ENCODE data around the gene POLR3H.
"Not testable (repeated sequence)": the region's sequence is repeated elsewhere in the genome, so short reads cannot be mapped to it uniquely, and the experiment has no call there.

The POLR3H gene, protein sequence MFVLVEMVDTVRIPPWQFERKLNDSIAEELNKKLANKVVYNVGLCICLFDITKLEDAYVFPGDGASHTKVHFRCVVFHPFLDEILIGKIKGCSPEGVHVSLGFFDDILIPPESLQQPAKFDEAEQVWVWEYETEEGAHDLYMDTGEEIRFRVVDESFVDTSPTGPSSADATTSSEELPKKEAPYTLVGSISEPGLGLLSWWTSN

DNA sequence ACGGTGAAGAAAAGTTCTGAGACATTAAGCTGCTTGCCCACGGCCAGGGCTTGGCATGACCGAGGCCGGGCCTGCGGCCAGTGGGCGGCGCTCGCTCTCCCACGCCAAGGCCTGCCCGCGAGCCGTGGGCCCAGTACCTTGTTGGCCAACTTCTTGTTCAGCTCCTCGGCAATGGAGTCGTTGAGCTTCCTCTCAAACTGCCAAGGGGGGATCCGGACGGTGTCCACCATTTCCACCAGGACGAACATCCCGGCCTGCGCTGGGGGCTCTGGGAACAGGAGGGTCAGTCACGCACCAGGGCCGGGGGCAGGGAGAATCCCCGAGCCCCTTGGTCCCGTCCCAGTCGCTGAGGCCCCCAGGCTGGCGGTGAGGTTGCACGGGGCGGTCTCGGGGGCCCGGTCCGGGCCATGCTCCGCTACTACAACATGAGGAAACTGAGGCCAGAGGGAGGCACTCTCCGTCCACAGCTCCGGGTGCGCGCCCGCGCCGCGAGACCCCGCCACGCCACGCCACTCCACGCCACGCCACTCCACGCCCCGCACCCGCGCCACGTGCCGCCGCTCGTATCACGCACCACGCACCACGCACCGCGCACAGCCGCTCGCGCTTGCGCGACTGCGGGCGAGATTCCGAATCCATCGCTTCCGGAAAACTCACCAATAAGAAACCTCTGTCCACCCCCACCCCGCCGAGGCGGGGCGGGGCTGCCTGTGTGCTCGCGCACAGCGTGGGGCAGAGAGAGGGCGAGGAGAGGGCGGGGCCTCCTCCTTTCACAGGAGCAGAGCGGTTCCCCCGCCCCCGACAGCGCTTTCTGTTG lies at the start of gene POLR3H:
Gene POLR3H (minus strand): TSS at position 617 of the 817 bp plus-strand sequence. CDS start 369 bp downstream, at position 248.
- peak; percentile 98 for DNase-seq

DNA sequence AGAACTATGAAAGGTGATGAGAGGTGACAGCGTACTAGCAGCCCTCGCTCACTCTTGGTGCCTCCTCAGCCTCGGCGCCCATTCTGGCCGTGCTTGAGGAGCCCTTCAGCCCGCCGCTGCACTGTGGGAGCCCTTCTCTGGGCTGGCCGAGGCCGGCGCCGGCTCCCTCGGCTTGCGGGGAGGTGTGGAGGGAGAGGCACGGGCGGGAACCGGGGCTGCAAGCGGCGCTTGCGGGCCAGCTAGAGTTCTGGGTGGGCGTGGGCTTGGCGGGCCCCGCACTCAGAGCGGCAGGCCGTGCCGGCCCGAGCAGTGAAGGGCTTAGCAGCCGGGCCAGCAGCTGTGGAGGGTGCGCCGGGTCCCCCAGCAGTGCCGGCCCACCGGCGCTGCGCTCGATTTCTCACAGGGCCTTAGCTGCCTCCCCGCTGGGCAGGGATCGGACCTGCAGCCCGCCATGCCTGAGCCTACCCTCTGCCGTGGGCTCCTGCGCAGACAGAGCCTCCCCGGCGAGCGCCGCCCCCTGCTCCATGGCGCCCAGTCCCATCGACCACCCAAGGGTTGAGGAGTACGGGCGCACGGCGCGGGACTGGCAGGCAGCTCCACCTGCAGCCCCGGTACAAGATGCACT lies 49.2 kb upstream of the POLR3H start:
- DNase-seq, result not testable (repeated sequence)

DNA sequence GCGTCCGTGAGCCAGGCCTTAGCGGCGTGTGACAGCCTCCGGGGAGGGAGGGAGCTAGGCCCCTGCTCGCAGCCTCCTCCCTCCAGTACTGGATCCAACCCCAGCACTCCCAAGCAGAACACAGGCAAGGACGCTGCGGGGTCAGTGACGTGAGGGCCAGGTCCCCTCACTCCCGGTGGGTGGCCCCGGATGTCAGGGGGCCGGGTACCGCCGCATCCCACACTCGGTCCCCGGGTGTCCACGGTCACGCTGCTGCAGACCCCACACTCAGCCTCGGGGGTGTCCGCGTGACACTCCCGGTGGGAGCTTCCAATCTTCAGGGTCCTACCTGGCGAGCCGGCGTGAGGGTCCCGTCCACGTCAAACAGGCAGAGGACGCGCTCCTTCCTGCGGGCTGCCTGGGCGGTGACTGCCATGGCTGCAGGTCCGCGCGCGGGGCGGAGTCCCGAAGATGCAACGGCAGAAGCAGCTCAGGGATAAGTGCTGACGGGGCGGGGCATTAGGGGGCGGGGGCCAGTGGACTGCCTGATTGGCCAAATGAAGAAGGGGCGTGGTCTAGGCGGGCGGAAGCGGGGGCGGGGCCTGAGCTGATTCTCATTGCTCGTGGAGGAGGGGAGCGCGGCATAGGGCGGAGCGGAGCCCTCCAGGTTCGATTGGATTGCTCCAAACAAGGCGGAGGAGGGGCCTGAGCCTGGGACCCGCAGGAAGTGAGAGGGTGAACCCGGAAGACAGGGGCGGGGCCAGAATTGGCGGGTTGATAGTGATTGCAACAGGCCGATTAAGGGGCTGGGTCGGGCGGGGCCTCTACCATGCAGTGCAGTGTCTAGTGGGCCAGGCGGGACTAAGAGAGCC lies 45.3 kb upstream of the POLR3H start, which contains the start of gene PMM1:
Gene PMM1 (minus strand): TSS at position 450 of the 851 bp plus-strand sequence. CDS start 35 bp downstream, at position 415.
- DNase-seq, result peak; percentile 100

DNA sequence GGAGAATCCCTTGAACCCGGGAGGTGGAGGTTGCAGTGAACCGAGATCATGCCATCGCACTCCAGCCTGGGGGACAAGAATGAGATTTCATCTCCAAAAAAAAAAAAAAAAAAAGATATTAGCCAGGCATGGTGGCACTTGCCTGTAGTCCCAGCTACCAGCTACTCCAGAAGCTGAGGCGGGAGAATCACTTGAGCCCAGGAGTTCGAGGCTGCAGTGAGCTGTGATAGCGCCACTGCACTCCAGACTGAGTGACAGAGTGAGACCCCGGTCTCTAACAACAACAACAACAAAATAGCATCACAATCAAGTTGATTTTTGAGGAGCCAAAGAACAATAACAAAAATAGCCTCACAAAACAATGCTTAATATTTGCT lies 43.1 kb upstream of the POLR3H start:
- DNase-seq, result no peak

DNA sequence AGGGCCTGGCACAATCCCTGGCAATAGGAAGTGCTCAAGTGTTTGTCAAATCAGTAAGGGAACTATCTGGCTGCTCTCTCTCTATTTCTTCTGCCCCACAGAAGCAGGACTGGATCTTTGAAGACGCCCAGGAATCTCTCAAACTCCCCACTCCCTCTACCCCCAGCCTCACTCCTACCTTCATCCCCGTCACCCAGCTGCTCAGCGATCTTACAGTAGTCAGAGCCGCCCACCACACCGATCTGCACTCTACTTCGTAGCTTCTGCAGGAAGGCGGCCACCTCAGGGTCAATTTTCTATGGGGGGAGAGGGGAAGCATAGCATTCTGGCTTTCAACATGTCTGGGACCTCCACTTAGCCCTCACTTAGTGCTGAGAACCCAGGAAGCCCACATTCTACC lies 41.6 kb upstream of the POLR3H start:
- no peak for DNase-seq

DNA sequence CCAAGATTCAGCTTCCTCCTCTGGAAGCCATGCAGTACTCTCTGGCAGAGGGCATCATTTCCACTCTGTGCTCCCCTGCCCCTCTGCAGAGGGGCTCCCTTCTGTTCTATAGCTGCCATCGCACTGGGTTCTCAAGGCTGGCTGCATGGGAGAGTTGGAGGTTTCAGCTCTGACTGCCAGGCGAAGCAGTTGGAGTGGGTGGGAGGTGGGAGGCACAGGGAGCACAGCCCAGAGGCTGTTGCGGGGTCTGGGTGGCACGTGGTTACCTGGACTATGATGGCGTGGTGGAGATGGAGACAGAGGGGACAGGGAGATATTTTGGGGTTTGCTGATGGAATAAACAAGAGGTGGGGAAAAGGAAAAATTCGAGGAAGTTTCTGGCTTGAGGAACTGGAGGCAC lies 40.6 kb upstream of the POLR3H start:
- DNase-seq, result no peak

DNA sequence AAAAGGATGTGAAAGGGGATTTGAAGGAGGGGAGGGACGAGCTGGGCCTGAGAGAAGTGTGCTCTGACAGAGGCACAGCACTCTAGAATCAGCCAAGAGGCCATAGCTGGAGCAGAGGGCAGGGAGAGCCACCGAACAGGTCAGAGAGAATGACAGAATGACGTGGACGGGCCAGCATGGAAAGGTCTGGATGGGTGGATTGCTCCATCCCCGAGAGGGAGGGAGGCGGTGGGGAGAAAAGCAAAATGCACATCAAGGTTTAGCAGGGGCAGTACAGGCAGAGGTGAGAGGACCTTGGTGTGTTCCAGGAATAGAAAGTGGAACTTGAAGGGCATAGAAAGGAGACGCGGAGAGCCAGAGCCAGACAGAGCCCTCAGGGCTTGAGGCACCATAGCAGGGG lies 38.4 kb upstream of the POLR3H start:
- no peak for DNase-seq

DNA sequence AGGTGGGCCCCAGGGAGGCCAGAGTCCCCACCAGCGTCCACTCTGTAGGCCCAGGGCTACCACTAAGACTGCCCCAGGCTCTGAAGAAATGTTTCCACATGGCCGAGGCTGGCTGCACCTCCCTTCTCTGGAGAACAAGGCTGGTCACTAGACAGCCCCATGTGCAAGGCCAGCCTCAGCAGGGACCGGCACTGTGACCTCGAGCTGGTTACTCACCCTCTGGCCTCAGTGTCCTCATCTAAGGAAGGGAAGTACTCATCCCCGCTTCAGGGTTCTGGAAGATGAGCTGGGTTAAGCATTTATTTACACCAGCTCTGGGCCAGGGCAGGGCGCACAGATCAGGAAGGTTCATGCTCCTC lies 35.7 kb upstream of the POLR3H start:
- no peak for DNase-seq

DNA sequence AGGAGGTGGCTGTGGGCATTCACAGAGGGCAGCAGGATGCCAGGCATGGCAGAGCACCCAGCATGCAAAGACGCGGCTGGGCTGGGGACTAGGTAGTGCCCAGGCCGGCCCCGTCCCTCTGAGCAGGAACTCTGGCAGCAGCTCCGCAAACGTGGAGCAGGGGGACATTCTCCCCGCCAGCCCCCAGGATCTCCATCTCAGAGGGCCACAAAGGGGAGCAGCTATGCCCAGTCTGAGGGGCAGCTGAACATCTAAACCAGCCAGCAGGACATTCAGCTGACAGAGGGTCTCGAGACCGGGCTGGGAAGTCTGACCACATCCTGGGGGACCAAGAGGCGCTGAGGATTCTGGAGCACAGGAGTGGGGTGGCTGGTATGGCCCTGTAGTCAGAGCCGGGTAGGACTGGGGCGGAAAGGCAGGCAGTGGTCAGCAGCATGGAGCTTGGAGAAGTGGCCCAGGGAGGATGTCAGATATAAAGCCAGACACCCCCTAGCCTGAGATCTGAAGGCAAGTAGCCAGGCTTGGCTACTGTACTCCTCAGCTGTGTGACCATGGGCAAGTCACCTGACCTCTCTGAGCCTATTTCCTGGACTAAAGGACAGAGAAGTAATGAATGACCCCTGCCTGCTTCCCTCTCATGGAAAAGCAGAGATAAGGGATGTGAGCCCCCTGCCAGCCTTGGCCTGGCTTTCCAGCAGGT lies 35.2 kb upstream of the POLR3H start:
- no peak for DNase-seq

DNA sequence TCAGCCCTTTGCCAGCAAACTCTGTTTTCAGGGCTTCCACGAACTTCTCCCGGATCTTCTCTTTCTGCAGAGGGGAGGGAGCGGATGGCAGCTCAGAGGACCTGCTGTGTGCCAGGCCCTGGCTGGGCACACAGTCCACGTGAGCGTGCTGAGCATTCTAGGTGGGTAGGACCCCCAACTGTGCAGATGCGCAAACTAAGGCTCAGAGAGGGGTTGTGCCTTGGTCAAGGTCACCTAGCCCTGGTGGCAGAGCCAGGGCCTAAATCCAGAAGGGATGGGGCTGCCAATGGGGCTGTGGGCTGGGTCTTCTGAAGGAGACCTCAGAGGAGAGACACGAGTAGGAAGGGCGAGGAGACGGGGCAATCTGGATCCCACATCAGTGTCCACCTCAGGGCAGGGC lies 34.5 kb upstream of the POLR3H start:
- DNase-seq, result no peak

DNA sequence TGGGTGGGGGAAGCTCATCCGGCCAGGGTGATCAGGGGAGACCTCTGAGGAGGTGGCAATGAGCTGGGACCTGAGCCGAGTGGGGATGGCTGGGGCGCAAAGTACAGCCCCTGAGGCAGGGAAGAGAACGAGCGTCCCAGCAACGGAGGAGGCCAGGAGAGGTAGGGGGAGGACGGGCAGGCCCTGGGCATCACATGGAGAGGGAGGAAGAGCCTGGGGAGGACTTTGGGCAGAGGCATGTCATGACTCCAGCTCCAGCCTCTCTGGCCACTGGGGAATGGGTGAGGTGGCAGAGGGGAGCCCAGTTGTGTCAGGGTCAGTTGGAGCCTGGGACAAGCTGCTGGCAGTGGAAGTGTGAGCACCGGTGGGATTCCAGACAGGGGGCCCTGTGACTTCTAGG lies 33.8 kb upstream of the POLR3H start:
- no peak for DNase-seq

DNA sequence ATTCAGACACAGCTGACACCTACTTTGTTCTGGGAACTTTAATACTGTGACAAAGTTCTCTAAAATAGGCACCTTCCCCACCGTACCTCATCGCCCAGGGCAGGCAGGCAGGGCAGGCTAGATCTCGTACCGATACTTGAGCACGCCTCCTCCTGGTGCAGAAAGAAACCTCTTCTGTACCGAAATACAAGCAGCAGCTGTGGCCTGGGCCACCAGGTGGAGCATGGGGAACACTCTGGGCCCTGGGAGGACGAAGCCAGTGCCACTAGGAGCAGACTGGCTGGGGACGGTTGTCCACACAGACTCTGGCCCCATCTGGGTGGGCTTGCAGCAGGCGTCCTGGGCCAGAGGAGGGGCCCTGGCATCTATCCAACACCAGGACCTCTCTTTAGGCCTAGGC lies 32.6 kb upstream of the POLR3H start:
- peak; percentile 32 for DNase-seq

DNA sequence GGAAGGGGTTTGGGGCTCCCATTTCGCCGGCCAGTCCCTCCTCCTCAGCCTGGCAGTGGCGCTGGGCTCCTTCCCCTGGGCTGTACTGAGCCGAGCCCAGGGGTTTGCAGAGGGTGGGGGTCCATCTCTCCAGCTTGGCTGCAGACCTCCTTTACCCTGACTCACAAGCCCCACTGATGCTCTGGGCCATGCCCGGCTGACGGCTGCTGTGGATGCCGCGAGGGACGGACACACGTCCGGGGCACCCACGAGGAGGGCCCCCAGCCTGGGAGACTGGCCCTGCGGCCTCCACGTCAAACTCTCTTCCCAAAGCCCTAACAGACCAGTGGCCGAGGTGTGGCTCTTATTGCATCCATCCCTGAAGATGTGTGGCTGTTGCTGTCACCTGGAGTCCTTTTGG lies 31.3 kb upstream of the POLR3H start:
- no peak for DNase-seq

DNA sequence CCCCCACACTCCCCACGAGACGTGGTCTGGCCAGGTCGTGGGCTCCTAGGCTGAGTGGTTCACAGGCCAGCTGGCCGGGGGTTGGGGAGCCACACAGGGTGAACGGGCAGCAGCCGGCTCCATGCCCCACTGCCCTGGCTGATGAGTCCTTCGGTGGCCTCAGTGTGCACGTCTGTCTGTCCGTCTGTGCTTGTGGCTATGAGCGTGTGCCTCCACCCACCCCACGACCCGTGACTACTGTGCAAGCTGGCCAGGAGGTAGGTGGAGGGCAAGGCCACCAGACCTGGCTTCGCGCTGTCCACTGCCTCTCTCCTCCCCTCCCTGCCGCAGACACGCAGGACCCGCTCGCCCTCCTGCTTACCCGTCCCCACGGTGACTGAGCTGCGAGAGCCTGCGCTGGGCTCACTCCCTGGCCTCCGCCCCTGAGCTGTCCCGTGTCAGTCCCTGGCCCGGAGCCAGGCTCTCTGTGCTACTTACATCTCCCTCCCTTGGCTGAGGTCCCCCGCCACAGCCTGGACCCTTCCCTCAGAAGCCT lies 30.6 kb upstream of the POLR3H start:
- DNase-seq, result no peak

DNA sequence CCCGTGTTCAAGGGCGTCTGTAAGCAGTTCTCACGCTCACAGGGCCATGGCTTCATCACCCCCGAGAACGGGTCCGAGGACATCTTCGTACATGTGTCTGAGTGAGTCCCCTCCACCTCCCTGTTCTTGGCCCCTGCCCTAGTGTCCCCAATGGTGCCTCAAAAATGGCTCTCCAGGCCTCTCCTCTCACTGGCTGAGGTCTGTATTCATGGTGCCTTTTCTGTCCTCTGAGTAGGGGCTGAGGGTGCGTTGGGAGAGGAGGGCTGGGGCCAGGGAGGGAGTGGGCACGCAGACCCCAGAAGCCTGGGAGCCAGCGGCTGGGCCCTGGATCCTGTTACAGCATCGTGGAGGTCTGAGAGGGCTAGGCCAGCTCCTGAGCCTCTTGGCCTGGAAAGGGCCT lies 29.4 kb upstream of the POLR3H start:
- no peak for DNase-seq

DNA sequence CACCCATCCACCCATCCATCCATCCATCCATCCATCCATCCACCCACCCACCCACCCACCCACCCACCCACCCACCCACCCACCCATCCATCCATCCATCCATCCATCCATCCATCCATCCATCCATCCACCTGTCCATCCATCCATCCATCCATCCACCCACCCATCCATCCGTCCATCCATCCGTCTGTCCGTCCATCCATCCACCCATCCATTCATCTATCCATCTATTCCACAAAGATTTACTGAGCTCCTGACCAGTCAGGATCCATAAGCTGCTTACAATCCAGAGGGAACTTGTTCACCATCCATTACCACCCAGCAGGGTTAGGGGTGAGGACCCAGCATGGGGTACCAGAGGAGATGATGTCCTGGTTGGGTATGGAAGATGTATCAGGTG lies 28.0 kb upstream of the POLR3H start:
- DNase-seq, result not testable (repeated sequence)

DNA sequence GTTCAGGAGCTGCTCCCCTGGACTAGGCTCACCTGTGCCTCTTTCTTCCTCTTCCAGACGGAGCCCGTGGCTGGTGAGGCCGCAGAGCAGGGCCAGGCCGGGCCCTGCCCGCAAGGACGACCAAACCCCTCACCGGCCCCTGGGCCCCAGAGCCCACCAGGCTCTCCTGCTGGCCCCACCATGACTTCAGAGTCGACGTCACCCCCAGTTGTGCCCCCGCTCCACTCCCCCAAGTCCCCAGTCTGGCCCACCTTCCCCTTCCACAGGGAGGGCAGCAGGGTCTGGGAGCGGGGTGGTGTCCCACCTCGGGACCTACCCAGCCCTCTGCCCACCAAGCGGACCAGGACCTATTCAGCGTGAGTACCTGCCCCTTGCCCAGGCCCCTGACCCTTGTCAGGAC lies 27.5 kb upstream of the POLR3H start:
- DNase-seq, result no peak

DNA sequence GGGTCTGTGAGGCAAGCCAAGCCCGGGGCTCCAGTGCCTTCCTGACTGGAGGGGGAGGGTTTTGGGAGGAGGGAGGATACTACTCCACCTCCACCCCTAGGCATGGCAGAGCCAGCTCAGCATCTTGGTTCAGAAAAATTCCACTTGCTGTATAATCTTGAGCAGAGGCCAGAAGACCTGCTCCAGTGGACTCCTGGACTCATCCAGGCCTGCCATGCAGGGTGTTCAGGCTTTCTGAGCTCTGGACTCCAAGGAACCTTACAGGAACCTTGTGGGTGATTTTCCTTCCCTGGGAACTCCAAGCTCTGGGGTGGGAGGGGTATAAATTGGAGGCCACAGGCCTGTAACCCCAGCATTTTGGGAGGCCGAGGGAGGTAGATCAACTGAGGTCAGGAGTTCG lies 26.0 kb upstream of the POLR3H start:
- DNase-seq, result no peak

DNA sequence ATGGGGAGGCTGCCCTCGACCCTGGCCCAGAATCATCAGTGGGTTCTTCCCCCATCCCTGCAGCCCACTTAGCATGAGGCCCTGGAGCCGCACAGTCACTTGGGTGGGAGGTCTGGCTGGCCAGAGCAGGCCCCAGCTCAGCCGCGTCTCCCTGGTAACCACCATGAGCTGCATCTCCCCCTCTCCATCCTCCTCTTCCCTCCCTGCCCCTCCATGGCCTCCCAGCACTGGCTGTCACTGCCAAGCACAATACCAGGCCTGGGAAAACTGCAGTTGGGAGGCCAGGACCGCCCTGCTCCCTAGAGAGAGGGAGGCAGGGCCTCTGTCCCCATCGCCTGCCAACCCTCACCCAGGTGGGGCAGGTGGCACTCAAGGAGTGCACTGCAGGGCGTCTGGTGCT lies 24.5 kb upstream of the POLR3H start:
- DNase-seq, result peak; percentile 84

DNA sequence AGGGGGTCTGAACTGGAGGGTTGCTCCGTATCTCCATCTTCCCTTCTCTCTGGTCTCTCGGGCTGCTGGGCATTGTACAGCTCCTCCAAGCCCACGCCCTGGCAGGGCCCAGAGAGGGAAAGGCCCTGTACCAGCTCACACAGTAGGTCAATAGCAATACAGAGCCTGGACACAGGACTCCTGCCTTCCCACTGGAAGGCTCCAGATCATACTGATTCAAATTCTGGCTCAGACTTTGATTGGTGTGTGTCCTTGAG lies 23.2 kb upstream of the POLR3H start:
- DNase-seq, result no peak

DNA sequence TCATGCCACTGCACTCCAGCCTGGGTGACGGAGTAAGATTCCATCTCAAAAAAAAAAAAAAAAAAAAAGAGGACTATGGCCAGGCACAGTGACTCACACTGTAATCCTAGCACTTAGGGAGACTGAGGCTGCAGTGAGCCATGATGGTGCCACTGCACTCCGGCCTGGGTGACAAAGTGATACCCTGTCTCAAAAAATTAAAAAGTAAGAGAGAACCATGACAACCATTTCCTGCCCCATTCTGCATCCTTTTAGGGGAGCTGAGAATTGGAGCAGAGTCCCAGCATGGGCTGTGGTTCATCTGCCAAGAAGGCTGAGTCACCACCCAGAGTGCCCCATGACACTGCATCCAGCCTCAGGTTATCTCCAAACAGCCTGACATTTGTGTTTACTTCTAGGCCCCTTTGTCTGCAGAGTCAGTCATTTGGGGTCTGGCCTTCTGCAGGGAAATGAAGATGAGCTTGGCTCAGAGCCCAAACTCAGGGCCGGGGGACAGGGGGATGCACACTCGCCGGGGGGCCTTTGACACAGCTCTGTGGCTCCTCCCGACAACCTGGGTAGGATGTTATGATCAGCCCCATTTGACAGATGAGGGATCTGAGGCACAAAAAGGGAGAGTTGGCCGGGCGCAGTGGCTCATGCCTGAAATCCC lies 21.3 kb upstream of the POLR3H start:
- peak; percentile 34 for DNase-seq

DNA sequence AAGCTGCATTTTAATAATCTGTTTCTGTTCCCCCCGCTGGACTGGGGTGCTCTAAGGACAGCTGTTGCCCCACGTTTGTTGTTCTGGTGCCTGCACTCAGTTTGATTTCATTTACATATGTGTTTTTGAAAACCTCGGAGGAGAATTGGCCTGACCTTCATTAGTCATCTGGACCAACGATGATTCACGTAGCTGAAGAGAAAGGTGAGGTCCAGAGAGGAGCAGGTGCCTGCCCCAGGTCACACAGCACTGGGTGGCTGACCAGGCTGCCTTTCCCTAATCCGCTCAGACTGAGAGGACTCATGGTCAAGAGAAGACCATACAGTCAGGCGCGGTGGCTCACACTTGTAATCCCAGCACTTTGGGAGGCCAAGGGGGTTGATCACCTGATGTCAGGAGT lies 20.3 kb upstream of the POLR3H start:
- no peak for DNase-seq

Data from NCI-H2171 (cell line).